RWPE1 (cell line): ENCODE measurements around the gene SEH1L.
"Not testable (repeated sequence)": the region's sequence is repeated elsewhere in the genome, so short reads cannot be mapped to it uniquely, and the experiment has no call there.

Source experiments
- CTCF ChIA-PET: fragments of 350-600 bp; sonication (Branson Sonifier 250); formaldehyde crosslinking; extraction: SDS; loops from one replicate; lab custom pipeline; 2021; lab: Yijun Ruan, JAX
- POLR2A ChIA-PET: fragments of 400-600 bp; formaldehyde crosslinking; extraction: SDS; loops from one replicate; lab custom pipeline; 2020; ENCODE audit warnings: antibody characterized with exemption; ENCODE audit not compliant: low non-redundant PET; lab: Yijun Ruan, JAX
- DNase-seq: peaks from one replicate; pipeline ENCODE4 v3.0.0; 2012; ENCODE audit warnings: low spot score
- H3K27ac ChIP-seq: fragments of 450-650 bp; 2 replicates; pipeline ENCODE4 v1.5.1; 2017
- TF ChIP-seq, protein P1 (sequence below): fragments of 450-650 bp; conservative IDR thresholded peaks from 2 replicates; pipeline ENCODE4 v1.5.1; 2017; ENCODE audit warnings: low read depth, mild to moderate bottlenecking

Gene SEH1L

DNA sequence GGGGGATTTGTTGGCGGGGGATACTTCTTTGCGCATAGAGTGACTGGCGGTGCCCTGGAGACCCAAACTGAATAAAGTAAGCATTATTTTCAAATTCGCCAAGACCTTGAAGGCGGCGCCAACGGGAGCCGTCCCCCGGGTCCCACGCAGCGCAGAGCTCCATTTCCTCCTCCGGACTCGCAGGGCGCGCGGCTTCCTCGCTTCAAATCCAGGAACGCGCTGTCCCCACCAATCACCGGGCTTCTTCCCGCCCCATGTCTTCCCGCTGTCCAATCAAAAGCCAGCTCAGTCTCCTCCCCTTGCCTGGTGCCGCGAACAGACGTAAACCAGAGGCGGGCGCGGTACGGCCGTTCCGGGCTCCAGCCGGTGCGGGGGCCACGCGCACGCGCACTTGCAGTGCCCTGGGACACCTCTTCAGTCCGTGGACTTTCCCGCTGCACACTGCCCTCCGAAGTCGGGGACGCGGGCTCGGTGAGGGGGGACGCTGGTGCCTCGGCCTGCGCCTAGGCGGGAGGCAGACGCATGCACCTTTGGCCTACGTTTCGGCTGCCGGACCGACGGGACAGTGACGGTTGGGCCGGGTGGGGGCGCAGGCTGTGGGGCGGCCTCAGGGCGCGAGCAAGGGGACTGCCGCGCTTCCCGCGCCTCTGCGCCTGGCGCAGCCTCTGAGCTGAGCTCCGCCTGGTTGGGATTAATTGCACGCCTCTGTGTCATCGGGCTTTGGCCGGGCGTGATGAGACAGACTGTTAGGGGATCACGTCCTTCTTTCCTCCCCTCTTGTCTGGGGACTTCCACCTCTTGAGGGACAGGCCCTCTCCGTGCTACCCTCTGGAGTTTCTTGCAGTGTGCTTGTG is 43.4 kb downstream of the SEH1L start, which contains the start of gene CEP192:
CEP192 (plus strand) TSS at position 396 of the 854 bp plus-strand sequence. CDS start 8,063 bp downstream, outside the sequence.
- POLR2A ChIA-PET, result interaction anchor here (0.7 kb wide), 1 partner anchor 9 kb away, joined by 4 read pairs; no protein-coding TSS in a partner anchor
- peak; percentile 98 for DNase-seq
- CTCF ChIA-PET, result interaction anchor here (0.5 kb wide), 1 partner anchor 169 kb away, joined by 3 read pairs; no protein-coding TSS in a partner anchor
- TF ChIP-seq, protein P1, sequence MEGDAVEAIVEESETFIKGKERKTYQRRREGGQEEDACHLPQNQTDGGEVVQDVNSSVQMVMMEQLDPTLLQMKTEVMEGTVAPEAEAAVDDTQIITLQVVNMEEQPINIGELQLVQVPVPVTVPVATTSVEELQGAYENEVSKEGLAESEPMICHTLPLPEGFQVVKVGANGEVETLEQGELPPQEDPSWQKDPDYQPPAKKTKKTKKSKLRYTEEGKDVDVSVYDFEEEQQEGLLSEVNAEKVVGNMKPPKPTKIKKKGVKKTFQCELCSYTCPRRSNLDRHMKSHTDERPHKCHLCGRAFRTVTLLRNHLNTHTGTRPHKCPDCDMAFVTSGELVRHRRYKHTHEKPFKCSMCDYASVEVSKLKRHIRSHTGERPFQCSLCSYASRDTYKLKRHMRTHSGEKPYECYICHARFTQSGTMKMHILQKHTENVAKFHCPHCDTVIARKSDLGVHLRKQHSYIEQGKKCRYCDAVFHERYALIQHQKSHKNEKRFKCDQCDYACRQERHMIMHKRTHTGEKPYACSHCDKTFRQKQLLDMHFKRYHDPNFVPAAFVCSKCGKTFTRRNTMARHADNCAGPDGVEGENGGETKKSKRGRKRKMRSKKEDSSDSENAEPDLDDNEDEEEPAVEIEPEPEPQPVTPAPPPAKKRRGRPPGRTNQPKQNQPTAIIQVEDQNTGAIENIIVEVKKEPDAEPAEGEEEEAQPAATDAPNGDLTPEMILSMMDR, result no peak
- peak within 1 kb of the TSS; percentile 94 for H3K27ac ChIP-seq

DNA sequence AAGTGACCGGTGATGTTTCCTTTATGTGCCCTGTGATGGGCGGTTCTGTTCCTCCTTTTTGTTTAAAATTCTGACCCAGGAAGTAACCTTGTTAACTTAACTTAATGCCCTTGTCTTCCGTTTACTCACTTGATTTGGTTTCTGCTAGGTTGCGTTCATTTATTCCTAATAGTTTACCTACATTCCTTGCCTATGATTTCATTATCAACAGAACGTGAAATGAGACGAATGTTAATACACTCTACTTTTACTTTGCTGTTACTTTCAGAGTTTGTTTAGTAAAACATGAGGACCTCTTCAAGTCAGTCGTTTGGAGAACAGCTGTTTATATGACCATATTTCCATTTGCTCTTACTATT is 44.0 kb downstream of the SEH1L start:
- peak overlapping the region; percentile 94 for H3K27ac ChIP-seq
- DNase-seq, result no peak
- TF ChIP-seq, protein P1, result no peak
- CTCF ChIA-PET, result interaction anchor here (0.5 kb wide), 1 partner anchor 169 kb away, joined by 3 read pairs; no protein-coding TSS in a partner anchor
- POLR2A ChIA-PET, result no interaction called here

DNA sequence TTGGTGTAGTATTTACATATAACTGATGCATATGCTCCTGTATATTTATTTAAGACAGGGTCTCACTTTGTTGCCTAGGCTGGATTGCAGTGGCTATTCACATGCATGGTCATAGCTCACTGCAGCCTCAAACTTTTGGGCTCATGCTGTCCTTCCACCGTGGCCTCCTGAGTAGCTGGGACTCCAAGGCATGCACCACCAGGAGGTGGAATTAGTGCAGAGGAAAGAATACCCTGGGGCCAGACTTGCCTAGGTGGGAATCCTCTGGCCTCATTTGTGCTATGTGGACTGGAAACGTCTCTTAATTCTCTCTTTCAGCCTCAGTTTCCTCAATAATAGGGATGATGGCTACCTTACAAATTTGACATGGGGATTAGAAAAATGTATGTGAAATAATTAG is 45.6 kb downstream of the SEH1L start:
- POLR2A ChIA-PET, result no interaction called here
- H3K27ac ChIP-seq, result no peak overlapping the region
- TF ChIP-seq, protein P1, result no peak
- no peak for DNase-seq
- CTCF ChIA-PET, result no interaction called here

DNA sequence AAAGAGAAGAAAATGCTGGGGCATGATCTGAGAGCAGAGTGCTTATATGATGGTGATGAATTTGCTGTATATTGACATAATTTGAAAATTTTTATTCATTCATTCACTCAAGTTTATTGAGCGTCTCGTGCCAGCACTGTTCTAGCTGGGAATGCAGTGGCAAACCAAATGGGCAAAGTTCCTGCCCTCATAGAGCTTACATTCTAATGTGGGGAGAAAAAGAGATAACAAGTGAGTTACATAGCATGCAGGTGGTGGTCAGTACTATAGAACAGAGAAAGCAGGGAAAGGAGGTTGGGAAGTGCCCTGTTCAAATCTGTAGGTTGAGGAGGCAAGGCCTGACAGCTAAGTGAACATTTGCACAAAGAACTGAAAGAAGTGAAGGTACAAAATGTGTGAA is 47.6 kb downstream of the SEH1L start:
- TF ChIP-seq, protein P1, result no peak
- POLR2A ChIA-PET, result no interaction called here
- DNase-seq, result no peak
- CTCF ChIA-PET, result no interaction called here
- H3K27ac ChIP-seq, result no peak overlapping the region

DNA sequence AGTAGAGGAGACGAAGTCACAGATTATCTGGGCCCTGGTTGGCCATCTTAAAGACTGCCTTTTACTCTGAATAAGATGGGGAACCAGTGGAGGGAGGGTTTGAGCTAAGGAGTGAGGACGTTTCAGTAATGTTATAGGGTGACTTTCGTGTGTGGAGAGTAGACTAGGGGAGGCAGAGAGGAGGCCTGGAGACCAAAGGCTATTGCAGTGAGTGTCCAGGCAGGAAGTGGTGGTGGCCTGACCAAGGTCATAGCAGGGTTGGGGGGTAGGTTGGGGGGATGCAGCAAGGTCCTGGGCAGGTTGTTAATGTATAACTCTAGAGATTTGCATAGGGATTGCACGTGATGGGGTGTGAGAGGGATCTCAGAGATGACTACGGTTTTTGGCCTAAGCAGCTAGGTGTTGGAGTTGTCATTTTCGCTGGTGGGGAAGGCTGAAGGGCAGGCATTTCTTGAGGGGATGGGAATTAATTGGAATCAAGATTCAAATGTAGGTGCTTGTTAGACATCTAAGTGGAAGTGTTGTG is 48.2 kb downstream of the SEH1L start:
- H3K27ac ChIP-seq, result no peak overlapping the region
- TF ChIP-seq, protein P1, result no peak
- CTCF ChIA-PET, result interaction anchor here (0.6 kb wide), 1 partner anchor 19 kb away, joined by 3 read pairs; no protein-coding TSS in a partner anchor
- POLR2A ChIA-PET, result no interaction called here
- no peak for DNase-seq

DNA sequence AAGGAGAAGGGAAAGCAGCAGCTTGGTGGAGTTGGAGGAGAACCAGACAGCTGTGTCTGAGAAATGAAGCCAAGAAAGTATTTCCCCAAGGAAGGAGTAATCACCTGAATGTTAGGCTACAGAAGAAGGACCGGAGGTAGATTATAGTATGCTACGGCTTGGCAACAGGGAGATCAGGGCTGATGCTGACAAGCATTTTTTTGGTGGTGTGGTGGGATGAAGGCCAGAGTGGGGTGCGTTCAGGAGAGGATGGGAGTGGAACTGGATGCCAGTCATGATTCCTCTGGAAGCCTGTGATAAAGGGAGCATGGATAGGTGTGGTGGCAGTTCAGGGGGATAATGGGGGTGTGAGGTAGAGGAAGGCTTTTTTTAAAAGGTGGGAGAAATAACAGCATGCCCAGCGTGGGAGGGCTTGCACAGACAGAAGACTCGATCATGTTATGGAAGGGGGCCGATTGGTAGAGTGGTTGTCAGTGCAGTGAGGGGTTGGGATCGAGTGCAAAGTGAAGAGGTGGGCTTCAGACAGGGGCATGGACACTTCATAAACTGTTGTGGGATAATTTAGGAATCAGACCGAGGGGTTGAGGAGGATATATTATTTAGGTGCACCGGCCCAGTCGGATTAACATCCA is 49.0 kb downstream of the SEH1L start:
- ChIA-PET POLR2A (no interaction called here), CTCF (no interaction called here)
- TF ChIP-seq, protein P1, result no peak
- no peak overlapping the region for H3K27ac ChIP-seq
- no peak for DNase-seq

DNA sequence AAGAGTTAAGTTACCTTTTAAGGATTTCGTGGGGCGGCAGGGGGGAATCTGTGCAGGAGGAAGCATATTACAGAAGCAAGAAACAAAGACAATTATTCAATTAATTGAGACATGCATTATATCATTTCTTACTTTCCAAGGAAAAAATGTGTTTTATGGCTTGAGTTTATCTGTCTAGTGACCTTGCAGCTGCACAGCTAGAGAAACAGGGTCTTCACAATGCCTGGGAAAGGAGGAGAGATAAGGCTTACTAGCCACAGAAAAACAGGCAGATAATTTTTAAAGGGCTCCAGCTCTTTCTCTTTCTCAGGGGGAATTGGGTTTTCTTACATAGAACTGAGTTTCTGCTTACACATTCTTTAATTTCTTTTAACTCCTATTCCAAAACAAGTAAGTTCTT is 49.5 kb downstream of the SEH1L start:
- CTCF ChIA-PET, POLR2A ChIA-PET, H3K27ac ChIP-seq, DNase-seq: not testable (repeated sequence)
